Measurements from ENCODE around the gene AMBRA1.

The AMBRA1 gene

DNA sequence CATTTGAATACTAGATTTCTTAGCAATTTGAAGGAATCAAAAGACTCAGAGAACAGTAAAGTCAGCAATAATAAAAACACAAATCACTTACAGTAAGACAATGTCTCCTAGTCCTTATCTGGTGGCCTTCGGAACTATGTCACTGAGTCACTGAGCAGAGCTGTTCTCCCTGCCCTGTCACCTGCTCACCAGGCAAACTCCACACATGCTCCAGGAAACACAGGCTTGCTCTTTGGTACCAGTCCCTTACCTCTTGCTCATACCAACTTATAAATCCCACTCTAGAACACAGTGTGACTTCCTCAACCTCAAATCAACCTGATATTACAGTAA, 121.2 kb downstream of the AMBRA1 start:
- no peak for DNase-seq (ENCODE audit: low read depth)

- no peak for DNase-seq (ENCODE audit: low read depth)
These were observed 121.7 kb downstream of the AMBRA1 start for GRCh38 chr11:46471943-46472661.

GRCh38 chr11:46469926-46470325, 123.9 kb downstream of the AMBRA1 start:
- DNase-seq (ENCODE audit: low read depth): no peak

DNA sequence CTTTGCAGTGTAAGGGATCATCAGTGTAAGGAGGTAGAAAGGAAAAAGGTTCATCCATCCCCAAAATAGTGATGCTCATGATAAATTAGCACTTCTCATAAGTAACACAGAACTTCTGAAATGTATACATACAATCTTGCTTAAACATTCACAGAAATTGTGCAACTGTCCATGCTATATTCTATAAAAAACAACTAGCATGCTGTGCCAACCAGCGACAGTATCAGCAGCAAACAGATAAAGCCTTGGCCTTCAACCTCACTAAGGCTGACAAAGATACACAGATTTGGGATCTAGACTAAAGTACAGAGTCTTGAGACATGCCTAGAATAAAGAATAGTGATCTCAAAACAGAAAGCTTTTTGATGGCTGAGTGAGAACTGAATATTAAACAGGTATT, 128.1 kb downstream of the AMBRA1 start:
- no peak for DNase-seq (ENCODE audit: low read depth)

DNA sequence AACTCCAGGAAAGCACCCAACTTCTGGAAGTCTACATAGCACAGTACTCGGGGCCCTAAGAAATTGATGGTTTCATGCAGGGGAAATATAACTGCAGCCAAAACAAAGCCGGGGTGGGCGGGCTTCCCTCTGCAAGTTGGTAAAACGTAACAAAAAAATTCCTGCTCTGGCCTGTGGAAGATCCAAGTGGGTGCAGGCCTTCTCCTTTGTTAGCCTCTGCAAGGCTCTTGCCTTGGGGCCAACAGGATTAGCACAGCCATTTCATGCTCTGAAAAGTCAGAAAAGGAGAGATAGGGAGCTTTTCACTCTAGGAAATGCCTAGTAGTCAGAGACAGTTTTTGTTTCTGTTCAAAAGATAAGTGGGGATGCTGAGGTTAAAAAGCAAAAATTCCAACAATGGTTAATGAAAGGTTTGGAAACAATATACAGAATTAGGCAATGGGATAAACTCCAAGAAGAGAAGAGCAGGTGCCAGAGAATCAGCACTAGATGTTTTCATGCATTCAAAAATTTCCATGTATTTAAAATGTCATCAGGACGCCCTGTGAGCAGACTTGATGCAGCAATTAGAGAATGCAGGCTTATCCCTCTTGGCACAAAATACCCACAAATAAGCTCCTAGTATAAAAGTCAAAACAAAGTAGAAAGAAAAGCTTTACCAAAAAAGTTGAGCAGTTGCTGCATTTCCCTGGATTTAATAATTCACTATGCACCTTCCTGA, 130.0 kb downstream of the AMBRA1 start:
- no peak for DNase-seq (ENCODE audit: low read depth)

GRCh38 chr11:46461461-46461927, 132.3 kb downstream of the AMBRA1 start:
- no peak for DNase-seq (ENCODE audit: low read depth)

GRCh38 chr11:46458491-46458890, 135.3 kb downstream of the AMBRA1 start:
- DNase-seq (ENCODE audit: low read depth): no peak

GRCh38 chr11:46457659-46458424, 136.0 kb downstream of the AMBRA1 start:
- no peak for DNase-seq (ENCODE audit: low read depth)

DNA sequence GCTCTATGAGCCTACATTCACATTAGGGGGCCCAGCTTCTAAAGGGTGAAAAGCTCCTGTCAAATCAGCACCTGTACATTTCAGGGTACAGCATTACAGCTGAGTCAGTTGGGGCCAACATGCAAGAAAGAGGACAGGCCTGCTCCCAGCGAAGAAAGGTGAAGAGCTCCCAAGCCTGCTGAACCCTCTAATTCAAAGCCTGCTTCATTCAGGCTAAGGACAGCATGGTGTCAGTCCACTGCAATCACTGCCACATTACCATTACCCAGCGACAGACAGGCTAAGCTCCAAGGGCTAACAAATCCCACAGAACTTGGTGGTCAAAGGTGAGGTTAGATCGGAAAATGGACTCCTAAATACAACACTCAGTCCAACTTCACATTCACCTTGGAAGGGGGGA, 136.8 kb downstream of the AMBRA1 start:
- DNase-seq (ENCODE audit: low read depth): no peak

GRCh38 chr11:46456269-46457001, 137.4 kb downstream of the AMBRA1 start:
- no peak for DNase-seq (ENCODE audit: low read depth)

DNA sequence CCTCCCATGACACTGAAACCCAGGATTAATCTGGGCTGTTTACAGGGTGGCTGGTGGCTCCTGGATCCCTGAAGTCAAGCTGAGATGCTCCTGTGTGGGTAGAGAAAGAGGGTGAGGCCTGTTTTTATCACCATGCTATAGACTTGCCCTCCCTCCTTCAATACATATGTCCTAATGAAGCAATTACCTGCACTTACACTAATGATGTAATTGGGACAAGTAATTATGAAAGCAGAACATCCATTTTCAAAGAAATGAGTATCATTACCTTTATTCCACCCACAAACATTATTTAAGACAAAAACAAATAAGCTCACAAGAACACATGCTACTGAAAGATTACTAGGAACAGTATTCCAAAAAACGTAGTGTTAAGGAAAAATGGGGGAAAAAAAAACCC, 138.0 kb downstream of the AMBRA1 start:
- no peak for DNase-seq (ENCODE audit: low read depth)

GRCh38 chr11:46452918-46453517, 140.8 kb downstream of the AMBRA1 start:
- DNase-seq (ENCODE audit: low read depth): no peak

GRCh38 chr11:46451759-46452158, 142.1 kb downstream of the AMBRA1 start:
- DNase-seq (ENCODE audit: low read depth): no peak

DNA sequence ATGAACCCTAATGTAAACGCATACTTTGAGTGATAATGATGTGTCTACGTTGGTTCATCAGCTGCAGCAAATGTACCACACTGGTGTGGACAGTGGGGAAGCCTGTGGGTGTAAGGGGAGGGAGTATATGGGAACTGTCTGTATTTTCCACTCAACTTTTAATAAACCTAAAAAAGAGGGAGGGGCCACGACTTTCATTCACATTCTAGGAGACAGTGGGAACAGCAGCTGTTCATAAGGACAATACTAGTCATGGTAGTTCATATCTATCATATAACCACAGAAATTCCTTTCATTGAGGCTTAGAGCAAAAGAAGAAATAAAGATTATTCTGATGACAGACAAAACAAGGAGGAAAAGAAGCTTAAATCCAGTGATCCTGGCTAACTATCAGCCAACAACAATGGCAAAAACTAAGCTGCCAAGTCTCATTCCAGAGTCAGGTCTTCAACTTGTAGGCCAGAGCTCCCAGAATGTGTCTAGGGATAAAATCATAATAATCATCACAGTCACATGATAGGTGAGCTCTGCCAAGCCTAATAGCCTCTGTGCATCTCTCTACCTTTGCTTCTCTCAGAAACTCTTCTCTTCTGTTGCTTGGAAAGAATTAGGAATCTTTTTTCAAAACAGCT, 142.9 kb downstream of the AMBRA1 start:
- DNase-seq (ENCODE audit: low read depth): no peak

DNA sequence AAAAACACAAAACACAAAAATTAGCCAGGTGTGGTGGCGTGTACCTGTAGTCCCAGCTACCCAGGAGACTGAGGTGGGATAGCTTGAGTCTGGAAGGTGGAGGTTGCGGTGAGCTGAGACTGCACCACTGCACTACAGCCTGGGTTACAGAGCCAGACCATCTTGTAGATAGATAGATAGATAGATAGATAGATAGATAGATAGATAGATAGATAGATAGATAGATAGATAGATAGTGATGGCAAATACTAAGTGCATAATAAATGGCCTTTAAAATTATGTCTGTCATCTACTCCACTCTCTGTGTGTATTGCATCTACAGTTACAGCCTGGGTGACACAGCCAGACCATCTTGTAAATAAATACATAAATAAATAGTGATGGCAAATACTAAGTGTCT, 146.3 kb downstream of the AMBRA1 start:
- no peak for DNase-seq (ENCODE audit: low read depth)

DNA sequence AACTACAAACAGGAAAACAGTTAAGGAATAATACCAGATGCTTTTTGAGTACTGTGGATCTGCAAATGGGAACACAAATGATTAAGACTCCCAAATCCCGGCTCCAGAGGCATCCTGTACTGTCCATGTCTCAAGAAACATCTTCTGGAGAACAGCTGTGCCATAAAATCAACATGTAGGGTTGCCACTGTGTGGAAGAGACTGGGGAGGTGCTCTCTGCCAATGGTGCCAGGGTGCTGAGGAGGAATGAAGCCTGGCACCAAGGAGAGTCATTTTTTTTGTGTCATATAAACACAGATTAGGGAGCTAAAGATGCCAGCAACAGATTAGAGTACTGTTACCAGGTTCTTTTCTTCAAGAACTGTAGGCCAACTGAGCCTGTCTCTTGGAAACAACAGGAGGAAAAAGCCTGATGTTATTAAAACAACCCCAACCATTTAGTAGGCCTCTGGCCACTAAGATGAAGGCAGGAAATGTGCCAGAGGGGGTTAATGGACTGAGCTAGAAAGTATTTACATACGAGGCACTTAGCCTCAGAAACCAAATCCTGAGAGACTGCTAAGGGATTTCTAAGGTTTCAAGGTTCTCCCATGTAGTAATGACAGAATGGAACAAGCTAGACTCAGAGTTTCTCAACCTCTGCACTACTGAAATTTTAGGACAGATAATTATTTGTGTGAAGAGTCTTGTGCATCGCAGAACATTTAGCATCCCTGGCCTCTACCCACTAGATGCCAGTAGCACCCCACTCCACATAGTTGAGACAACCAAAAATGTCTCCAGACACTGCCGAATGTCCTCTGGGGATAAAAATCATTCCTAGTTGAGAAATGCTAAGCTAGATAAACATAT, 147.7 kb downstream of the AMBRA1 start:
- DNase-seq (ENCODE audit: low read depth): no peak

- no peak for DNase-seq (ENCODE audit: low read depth)
These were observed 148.5 kb downstream of the AMBRA1 start for GRCh38 chr11:46445192-46445919.

- no peak for DNase-seq (ENCODE audit: low read depth)
These were observed 149.5 kb downstream of the AMBRA1 start for GRCh38 chr11:46444305-46444704.

DNA sequence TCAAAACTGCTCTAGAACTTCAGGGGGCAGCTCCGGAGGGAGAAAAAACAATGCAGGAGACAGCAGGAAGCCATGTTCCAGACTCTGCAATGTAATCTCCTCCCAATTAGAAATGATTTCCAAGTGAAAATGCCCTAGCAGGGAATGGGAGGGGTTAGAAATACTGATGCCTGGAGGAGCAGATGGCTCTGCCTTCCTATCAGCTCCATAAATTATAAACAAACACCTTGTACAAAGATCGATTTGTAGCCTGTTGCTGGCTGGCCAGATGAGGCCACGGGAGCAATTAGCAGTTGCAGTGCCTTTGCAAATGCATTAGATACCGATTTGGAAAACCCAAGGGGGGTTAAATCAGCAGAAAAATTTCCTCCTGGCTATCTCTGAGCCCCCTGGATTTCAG, 155.6 kb downstream of the AMBRA1 start:
- DNase-seq (ENCODE audit: low read depth): no peak

Data from activated T-cell treated with anti-CD3 and anti-CD28 coated beads for 48 hours (primary cell).